SK-N-MC (cell line): ENCODE results near the gene NCAM2.

Experiments
- DNase-seq: peaks from one replicate; pipeline ENCODE4 v3.0.0-alpha.2; 2011; ENCODE audit warnings: low read depth, low spot score
- H3K27ac ChIP-seq: fragments of 200-600 bp; sonication (generic); 2 replicates; pipeline ENCODE4 v1.5.1; 2016; ENCODE audit warnings: mixed run types
- H3K36me3 ChIP-seq: fragments of 200-600 bp; sonication (generic); 2 replicates; pipeline ENCODE4 v1.6.1; 2017; ENCODE audit warnings: antibody characterized with exemption, low read length, mixed read lengths; ENCODE audit not compliant: insufficient read depth
- H3K4me3 ChIP-seq: fragments of 200-600 bp; sonication (generic); 2 replicates; pipeline ENCODE4 v1.5.1; 2016
- H3K9ac ChIP-seq: fragments of 200-600 bp; sonication (generic); 2 replicates; pipeline ENCODE4 v1.8.0; 2017; ENCODE audit warnings: mixed run types, mixed read lengths; ENCODE audit not compliant: insufficient read length
- H3K9me3 ChIP-seq: fragments of 200-600 bp; sonication (generic); 2 replicates; pipeline ENCODE4 v1.6.1; 2017; ENCODE audit warnings: low read depth, mild to moderate bottlenecking, antibody characterized with exemption, low read length, moderate library complexity, mixed read lengths
- EZH2 ChIP-seq: fragments of 200-600 bp; sonication (generic); IDR thresholded peaks from one replicate; pipeline ENCODE4 v1.6.1; 2017; ENCODE audit warnings: antibody characterized with exemption
- FOXP2 ChIP-seq: optimal IDR thresholded peaks from 2 replicates; pipeline ENCODE3; 2011; ENCODE audit warnings: mild to moderate bottlenecking, moderate library complexity; ENCODE audit not compliant: insufficient read depth; ENCODE audit errors: extremely low read length, control extremely low read depth
- POLR2AphosphoS5 ChIP-seq: IDR thresholded peaks from 2 replicates; pipeline ENCODE4 v1.6.1; 2012; ENCODE audit warnings: mild to moderate bottlenecking, low read depth, low read length, borderline replicate concordance

NCAM2 gene

GRCh38 chr21:21007606-21008005 is 9.4 kb downstream of the NCAM2 start:
- Histone ChIP-seq H3K9ac (no peak overlapping the region), H3K27ac (no peak overlapping the region), H3K9me3 (peaks cover 3% of the 10 kb centered on the region; the same call in 1 of the 2 replicates), H3K4me3 (no peak overlapping the region), H3K36me3 (peaks cover 3% of the 10 kb centered on the region; the same call in 1 of the 2 replicates)
- no peak for TF ChIP-seq POLR2AphosphoS5
- no peak for TF ChIP-seq FOXP2
- TF ChIP-seq EZH2, result no peak
- DNase-seq, result no peak

GRCh38 chr21:21010228-21010627 is 12.0 kb downstream of the NCAM2 start:
- H3K36me3 ChIP-seq, result no peaks in the 10 kb centered on the region
- H3K4me3 ChIP-seq, result no peak overlapping the region
- H3K9ac ChIP-seq, result no peak overlapping the region
- no peaks in the 10 kb centered on the region for H3K9me3 ChIP-seq
- no peak for DNase-seq
- TF ChIP-seq EZH2, result no peak
- no peak for TF ChIP-seq POLR2AphosphoS5
- no peak for TF ChIP-seq FOXP2
- no peak overlapping the region for H3K27ac ChIP-seq

DNA sequence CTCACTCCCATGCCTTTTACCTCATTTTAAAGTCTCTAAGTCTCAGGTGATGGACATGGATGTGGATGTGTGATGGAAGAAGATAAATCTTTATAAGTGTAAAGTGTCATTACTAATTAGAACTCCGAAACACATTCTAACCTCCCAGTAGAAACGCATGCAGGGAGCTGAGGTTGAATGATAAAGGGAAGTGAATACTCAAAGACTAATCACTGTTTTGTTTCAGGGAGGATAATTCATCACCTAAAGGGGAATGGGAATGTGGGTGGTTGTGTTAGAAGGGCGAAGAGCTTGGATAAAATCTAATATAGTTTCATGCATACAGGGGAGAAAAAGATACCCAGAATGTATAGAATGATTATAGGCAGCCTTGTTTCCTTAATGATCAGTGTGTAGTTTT is 12.5 kb downstream of the NCAM2 start:
- no peaks in the 10 kb centered on the region for H3K9me3 ChIP-seq
- no peak for DNase-seq
- H3K4me3 ChIP-seq, result no peak overlapping the region
- no peaks in the 10 kb centered on the region for H3K36me3 ChIP-seq
- H3K27ac ChIP-seq, result no peak overlapping the region
- TF ChIP-seq EZH2 (no peak), POLR2AphosphoS5 (no peak), FOXP2 (no peak)
- H3K9ac ChIP-seq, result no peak overlapping the region

- H3K27ac ChIP-seq, result no peak overlapping the region; the same call in 1 of the 2 replicates
Observed at GRCh38 chr21:21018821-21019220, 20.6 kb downstream of the NCAM2 start.

GRCh38 chr21:21019681-21020080 is 21.5 kb downstream of the NCAM2 start:
- H3K9me3 ChIP-seq, result no peaks in the 10 kb centered on the region
- H3K36me3 ChIP-seq, result 0 out of 2 replicates have a peak, but pooled peaks cover 3% of the 10 kb centered on the region
- no peak for DNase-seq
- H3K27ac ChIP-seq, result no peak overlapping the region
- no peak overlapping the region for H3K9ac ChIP-seq
- TF ChIP-seq FOXP2 (no peak), POLR2AphosphoS5 (no peak), EZH2 (no peak)
- no peak overlapping the region for H3K4me3 ChIP-seq

More at GRCh38 chr21:21018821-21019220, 20.6 kb downstream of the NCAM2 start:
- Histone ChIP-seq H3K9me3 (no peaks in the 10 kb centered on the region), H3K4me3 (no peak overlapping the region), H3K36me3 (0 out of 2 replicates have a peak, but pooled peaks cover 3% of the 10 kb centered on the region), H3K9ac (no peak overlapping the region)
- DNase-seq, result no peak
- TF ChIP-seq EZH2, result no peak
- no peak for TF ChIP-seq FOXP2
- TF ChIP-seq POLR2AphosphoS5, result no peak

- Histone ChIP-seq H3K4me3 (no peak overlapping the region), H3K27ac (no peak overlapping the region), H3K9me3 (no peaks in the 10 kb centered on the region), H3K9ac (no peak overlapping the region), H3K36me3 (0 out of 2 replicates have a peak, but pooled peaks cover 5% of the 10 kb centered on the region)
- no peak for DNase-seq
- no peak for TF ChIP-seq POLR2AphosphoS5
- TF ChIP-seq EZH2, result no peak
- TF ChIP-seq FOXP2, result no peak
Observed at GRCh38 chr21:21025742-21026141, 27.5 kb downstream of the NCAM2 start.

GRCh38 chr21:21028275-21028820 is 30.1 kb downstream of the NCAM2 start:
- no peak overlapping the region for H3K9ac ChIP-seq
- no peak for DNase-seq
- H3K36me3 ChIP-seq, result 0 out of 2 replicates have a peak, but pooled peaks cover 5% of the 10 kb centered on the region

DNA sequence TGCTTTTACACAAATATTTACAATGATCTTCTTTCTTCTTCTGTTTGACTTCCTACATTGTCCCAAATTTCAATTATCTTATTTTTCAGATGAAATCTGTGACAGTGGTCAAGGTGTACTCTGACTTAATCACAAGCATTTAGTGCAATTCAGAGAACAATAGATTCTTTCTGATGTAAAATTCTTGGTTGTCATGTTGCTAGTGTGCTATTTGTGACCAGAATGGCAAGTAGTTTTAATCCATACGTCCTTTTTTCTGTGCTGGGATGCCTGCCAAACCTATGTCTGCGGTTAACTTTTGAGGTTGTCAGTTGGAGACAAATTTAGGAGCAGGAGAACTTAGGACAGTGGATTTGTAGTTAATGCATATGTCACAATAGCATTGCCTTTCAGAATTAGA is 31.0 kb downstream of the NCAM2 start:
- peak overlapping the region; percentile 20 for H3K27ac ChIP-seq
- peak; percentile 55 for DNase-seq
- 0 out of 2 replicates have a peak overlapping the region, but pooled peaks have one; percentile 1 for H3K4me3 ChIP-seq
- H3K9ac ChIP-seq, result no peak overlapping the region
- H3K9me3 ChIP-seq, result 0 out of 2 replicates have a peak, but pooled peaks cover 2% of the 10 kb centered on the region
- peaks cover 5% of the 10 kb centered on the region; the same call in 1 of the 2 replicates for H3K36me3 ChIP-seq
- TF ChIP-seq EZH2 (no peak), POLR2AphosphoS5 (no peak), FOXP2 (no peak)

More at GRCh38 chr21:21028275-21028820, 30.1 kb downstream of the NCAM2 start:
- H3K4me3 ChIP-seq, result no peak overlapping the region
- no peak for TF ChIP-seq POLR2AphosphoS5
- TF ChIP-seq EZH2, result no peak
- no peak for TF ChIP-seq FOXP2
- 0 out of 2 replicates have a peak, but pooled peaks cover 2% of the 10 kb centered on the region for H3K9me3 ChIP-seq
- H3K27ac ChIP-seq, result peak overlapping the region; percentile 3; the same call in 1 of the 2 replicates
